GM21515 (cell line): ENCODE data around the gene PIK3R5.

Source experiments
- ATAC-seq: cut with Tn5 transposase; IDR thresholded peaks from one replicate; pipeline ENCODE4 v1.9.1; 2021; ENCODE audit not compliant: unreplicated experiment

PIK3R5 gene

GRCh38 chr17:8955021-8955959, 10.2 kb downstream of the PIK3R5 start:
- no peak for ATAC-seq

- no peak for ATAC-seq
Observed at GRCh38 chr17:8954339-8954738, 11.2 kb downstream of the PIK3R5 start.

GRCh38 chr17:8953156-8953885, 12.2 kb downstream of the PIK3R5 start:
- ATAC-seq, result no peak

- ATAC-seq, result no peak
Observed at GRCh38 chr17:8952191-8952590, 13.3 kb downstream of the PIK3R5 start.

GRCh38 chr17:8951206-8951605, 14.3 kb downstream of the PIK3R5 start:
- ATAC-seq, result no peak

GRCh38 chr17:8949061-8949661, 16.3 kb downstream of the PIK3R5 start:
- no peak for ATAC-seq

- no peak for ATAC-seq
Observed at GRCh38 chr17:8948462-8948861, 17.0 kb downstream of the PIK3R5 start.

- no peak for ATAC-seq
Observed at GRCh38 chr17:8947201-8947600, 18.3 kb downstream of the PIK3R5 start.

GRCh38 chr17:8946476-8946875, 19.0 kb downstream of the PIK3R5 start:
- no peak for ATAC-seq

- ATAC-seq, result no peak
Observed at GRCh38 chr17:8946071-8946470, 19.4 kb downstream of the PIK3R5 start.

- ATAC-seq, result no peak
Observed at GRCh38 chr17:8944748-8945147, 20.8 kb downstream of the PIK3R5 start.

GRCh38 chr17:8944083-8944482, 21.4 kb downstream of the PIK3R5 start:
- ATAC-seq, result no peak

- no peak for ATAC-seq
Observed at GRCh38 chr17:8941980-8942622, 23.4 kb downstream of the PIK3R5 start.

- ATAC-seq, result no peak
Observed at GRCh38 chr17:8941520-8941919, 24.0 kb downstream of the PIK3R5 start.

- ATAC-seq, result no peak
Observed at GRCh38 chr17:8940866-8941471, 24.5 kb downstream of the PIK3R5 start.

- ATAC-seq, result peak; percentile 38
Observed at GRCh38 chr17:8939496-8940334, 25.8 kb downstream of the PIK3R5 start.

- ATAC-seq, result no peak
Observed at GRCh38 chr17:8938933-8939332, 26.6 kb downstream of the PIK3R5 start.

GRCh38 chr17:8935191-8935590, 30.3 kb downstream of the PIK3R5 start:
- ATAC-seq, result no peak

- ATAC-seq, result no peak
Observed at GRCh38 chr17:8934346-8934745, 31.2 kb downstream of the PIK3R5 start.

- no peak for ATAC-seq
Observed at GRCh38 chr17:8930649-8931048, 34.9 kb downstream of the PIK3R5 start.
